Measurements from ENCODE around the gene GNAS.

GNAS gene

DNA sequence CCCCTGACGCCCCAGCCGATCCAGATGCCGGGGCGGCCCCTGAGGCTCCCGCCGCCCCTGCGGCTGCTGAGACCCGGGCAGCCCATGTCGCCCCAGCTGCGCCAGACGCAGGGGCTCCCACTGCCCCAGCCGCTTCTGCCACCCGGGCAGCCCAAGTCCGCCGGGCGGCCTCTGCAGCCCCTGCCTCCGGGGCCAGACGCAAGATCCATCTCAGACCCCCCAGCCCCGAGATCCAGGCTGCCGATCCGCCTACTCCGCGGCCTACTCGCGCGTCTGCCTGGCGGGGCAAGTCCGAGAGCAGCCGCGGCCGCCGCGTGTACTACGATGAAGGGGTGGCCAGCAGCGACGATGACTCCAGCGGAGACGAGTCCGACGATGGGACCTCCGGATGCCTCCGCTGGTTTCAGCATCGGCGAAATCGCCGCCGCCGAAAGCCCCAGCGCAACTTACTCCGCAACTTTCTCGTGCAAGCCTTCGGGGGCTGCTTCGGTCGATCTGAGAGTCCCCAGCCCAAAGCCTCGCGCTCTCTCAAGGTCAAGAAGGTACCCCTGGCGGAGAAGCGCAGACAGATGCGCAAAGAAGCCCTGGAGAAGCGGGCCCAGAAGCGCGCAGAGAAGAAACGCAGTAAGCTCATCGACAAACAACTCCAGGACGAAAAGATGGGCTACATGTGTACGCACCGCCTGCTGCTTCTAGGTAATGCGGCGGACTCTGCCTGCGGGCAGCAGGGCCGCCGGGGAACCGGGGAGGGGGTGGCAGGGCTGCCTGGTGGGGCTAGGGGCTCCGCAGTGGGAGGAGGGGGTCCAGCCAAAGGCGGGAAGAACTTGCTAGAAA, 2.3 kb downstream of the GNAS start:
- DNase-seq = no peak

GRCh38 chr20:58855506-58856389, 3.2 kb downstream of the GNAS start:
- no peak for DNase-seq

DNA sequence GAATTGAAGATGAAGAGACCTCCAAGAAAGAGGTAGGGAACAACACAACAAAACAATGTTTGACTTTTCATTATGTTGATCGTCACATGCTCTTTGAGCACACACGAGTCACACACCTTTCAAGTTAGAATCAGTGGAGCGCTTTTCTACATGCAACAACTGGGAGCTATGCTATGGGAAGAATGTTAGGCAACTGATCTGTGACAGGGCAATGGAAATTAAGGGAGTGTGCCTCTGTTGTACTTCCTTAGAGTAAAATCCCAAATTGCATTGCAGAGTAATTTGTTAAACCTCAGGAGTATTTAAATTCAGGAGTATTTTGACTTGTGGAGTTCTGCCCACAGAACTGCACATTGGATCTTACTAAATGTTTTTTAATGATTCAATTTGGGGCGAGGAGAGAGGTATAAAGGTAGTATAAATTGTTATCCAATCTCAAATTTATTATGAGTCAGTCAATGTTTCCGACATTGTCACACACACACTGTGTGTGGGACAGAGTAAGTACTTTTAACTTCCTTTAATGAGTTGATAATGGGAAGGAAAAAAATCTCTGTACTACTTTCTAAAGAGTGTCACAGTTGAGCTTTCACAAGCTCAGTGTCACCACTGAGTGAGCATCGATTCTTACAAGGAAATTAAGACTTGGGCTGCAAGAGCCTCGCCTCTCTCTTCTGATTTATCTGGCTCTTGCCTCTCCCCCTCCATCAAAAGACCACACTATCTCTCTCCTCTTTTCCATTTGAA, 10.7 kb downstream of the GNAS start:
- no peak for DNase-seq

DNA sequence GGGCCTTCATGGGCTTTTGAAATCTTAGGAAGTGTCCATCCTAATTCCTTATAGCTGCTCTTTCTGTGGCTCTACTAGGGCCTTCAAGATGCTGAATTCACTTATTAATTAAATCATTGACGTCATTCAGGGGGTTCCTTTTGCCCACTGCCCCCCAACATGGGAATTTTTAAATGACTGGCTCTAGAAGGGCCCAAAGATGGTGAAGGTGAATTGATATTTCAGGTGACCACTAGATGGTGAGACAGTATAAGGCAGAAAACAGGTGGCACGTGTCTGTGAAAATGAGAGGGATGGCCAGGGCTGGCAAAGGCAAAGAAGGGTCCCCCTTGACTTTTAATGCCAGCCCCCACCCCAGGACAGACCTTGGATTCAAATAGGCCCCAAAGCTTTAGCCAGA, 11.8 kb downstream of the GNAS start:
- no peak for DNase-seq

- DNase-seq = no peak
Observed at GRCh38 chr20:58865843-58866242, 13.3 kb downstream of the GNAS start.

- DNase-seq = no peak
Observed at GRCh38 chr20:58867211-58867610, 14.7 kb downstream of the GNAS start.

DNA sequence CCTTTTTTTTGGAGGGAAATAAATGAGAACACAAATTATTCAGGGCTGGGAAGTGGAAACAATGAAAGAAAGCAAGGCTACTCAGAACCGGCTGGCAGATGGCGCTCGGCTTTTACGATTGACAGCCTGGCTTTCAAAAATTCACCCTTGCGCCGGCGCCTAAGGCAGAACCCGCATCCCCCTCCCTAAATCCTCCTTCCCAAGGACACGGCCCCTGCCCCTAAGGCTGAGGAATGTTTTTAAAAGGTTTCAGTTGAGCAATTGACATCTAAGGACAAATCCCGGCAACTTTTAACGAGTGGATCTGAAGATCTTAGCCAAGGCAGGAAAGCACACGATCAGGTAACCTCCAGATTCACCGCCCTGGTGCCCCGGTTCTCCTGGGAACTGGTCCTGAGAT, 16.3 kb downstream of the GNAS start:
- no peak for DNase-seq

DNA sequence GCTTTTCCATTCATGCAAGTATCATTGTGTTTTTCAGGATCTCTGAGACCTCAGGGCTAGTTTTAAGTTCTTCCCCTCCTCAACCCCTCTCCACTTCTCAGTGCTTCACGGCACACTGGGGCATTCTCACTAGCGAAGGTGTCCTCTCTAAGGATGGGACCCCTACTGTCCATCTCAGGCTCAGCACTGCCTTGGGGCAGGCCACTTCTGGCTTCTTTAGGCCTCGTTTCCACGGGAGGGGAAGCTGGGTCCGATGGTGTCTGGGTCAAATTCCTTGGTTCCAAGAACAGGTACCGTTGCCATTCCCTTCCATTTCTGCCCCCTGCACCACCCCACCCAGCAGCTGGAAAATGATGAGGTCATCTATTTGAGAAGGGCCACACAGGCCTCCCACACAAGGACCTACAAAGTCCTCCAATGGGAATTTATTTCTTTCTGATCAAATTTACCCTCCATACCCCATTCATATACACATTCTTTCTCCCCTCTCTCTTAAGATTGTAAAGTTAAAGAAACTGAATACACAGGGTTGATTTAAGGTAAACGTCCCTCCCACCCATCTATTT, 17.2 kb downstream of the GNAS start:
- no peak for DNase-seq

DNA sequence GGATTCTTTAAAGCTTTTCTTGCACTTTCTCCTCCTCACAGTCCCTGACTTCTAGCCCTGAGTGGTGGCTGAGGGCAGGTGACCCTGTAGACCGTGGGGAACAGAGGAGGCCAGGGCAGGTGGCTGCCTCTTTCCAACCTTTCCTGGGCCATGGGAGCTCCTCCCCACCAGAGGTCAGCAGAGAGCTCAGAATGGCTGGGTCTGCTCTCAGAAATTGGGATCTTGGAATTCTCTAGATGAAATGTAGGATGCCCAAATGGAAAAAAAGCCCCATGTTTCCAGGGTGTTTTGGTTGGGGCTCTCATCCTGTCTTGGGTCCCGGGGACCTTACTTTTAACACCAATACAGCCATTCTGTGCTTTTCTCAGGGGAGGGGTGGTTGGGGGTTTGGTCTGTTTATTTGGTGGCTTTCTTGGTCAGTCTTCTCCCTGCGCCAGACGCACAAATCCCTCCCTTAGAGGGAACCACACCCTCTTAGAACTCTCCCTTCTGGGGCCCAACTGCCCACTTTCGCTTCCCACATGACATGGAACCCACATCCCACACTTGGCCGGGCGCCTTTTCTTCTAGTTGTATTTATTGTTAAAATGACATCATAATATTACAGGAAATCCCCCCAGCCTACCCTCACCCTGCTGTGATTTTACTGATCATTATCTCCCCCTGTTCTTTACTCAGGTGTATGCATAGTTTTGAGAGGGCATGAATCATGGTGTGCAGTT, 17.9 kb downstream of the GNAS start:
- peak; percentile 28 for DNase-seq

GRCh38 chr20:58871533-58872102, 19.1 kb downstream of the GNAS start:
- no peak for DNase-seq

DNA sequence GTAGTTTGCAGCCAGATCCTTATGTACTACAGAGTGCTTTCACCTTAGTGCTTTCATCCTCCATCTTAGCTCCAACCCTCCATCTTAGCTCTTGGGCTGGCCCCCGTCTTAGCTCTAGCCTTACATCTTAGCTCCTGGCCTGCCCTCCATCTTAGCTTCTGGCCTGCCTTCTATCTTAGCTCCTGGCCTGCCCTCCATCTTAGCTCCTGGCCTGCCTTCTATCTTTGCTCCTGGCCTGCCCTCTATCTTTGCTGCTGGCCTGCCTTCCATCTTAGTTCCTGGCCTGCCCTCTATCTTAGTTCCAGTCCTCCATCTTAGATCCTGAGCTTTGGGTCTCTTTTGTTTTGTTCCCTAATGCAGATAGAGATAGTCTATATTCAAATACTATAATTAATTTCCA, 22.0 kb downstream of the GNAS start:
- no peak for DNase-seq

- no peak for DNase-seq
Observed at GRCh38 chr20:58875111-58875510, 22.6 kb downstream of the GNAS start.

DNA sequence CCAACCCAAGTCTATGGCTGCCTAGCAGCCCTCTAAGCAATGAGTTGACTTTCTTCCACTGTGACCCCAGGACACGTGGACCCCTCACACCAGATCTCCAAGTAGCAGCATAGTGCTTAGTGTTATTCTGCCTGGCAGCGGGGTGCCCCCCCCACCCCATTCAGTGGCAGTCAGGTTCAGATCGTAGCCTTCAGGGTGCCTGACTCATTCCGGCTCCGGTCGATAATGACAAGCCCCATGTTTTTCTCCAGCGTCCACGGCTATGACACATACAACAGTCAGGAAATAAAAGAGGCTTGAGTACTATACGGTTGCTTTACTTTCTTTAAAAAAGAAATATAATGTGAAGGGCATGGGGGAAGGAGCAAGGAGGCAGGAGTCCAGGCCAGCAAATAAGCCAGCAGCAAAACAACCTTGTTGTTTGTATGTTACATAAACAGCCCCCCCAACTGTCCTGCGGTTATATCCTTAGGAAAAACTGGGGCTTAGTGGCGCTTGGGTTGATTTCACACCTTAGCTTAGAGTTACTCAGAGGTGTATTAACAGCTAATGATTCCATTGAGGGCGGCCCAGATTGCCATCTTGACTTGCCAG, 23.1 kb downstream of the GNAS start:
- DNase-seq = no peak

GRCh38 chr20:58876437-58876836, 23.9 kb downstream of the GNAS start:
- DNase-seq = no peak

GRCh38 chr20:58877050-58877975, 24.8 kb downstream of the GNAS start:
- no peak for DNase-seq

- DNase-seq = no peak
Observed at GRCh38 chr20:58877976-58878360, 25.5 kb downstream of the GNAS start.

DNA sequence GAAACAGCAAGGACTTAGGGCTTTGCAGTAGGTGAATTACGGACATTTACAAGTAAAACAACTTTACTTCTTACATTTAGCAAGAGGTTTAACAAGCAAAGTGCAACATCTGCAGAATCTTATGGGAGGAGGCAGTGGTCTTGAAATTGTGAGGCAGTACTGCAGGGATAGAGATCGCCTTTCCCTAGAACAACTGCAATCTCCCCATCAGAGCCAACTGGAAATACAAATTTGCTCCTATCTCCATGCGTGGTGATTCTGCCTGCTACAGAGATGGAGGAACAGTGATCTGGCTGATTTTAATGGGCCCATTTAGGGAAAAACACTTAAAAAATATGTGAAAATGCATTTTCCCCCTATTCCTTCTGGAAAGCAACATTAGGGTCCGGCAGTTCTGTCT, 25.9 kb downstream of the GNAS start:
- no peak for DNase-seq

DNA sequence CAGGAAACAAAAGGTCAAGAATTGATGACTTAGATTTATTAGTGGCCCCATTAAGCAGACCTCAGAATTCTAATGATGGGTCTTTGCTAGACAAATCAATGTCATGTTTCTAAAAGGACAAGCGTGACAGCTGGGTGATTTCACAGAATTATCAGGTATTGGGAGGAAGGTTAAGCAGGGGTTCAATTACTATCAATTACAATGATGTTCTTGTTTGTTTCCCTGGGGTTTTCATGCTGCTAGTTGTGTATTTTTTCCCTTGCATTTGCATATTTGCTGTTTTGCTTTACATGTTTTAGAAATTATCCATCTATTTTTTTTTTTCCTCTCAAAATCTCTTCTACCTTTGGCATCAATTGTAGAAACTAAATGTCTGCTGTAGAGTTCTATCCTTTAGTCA, 27.9 kb downstream of the GNAS start:
- no peak for DNase-seq

- no peak for DNase-seq
Observed at GRCh38 chr20:58880994-58881752, 28.7 kb downstream of the GNAS start.

- no peak for DNase-seq
Observed at GRCh38 chr20:58882704-58883089, 30.2 kb downstream of the GNAS start.
